HG03565 (cell line): ENCODE results near the gene CFAP45.

Experiments used
- ATAC-seq: cut with Tn5 transposase; IDR thresholded peaks from one replicate; pipeline ENCODE4 v1.9.1; 2021; ENCODE audit warnings: mild to moderate bottlenecking, moderate library complexity; ENCODE audit not compliant: unreplicated experiment

Gene CFAP45

DNA sequence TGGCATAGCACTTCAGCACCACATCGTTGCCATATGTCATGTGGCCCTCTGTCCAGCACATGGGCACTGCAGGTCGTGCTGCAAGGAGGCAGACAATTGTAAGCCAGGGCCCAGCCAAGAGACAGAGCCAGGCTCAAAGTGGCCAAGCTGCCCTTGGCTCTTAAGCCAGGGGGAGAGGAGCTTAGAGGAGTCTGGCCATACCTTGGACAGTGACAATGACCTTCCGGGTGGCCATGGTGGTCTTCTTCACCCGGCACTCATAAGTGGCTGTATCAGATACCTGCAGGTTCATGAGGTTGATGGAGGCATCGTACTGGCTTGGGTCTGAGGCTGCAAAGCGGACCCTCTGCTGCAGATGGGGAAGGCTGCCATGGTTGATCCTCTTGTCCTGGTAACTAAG lies 42.1 kb downstream of the CFAP45 start:
- ATAC-seq, result no peak

DNA sequence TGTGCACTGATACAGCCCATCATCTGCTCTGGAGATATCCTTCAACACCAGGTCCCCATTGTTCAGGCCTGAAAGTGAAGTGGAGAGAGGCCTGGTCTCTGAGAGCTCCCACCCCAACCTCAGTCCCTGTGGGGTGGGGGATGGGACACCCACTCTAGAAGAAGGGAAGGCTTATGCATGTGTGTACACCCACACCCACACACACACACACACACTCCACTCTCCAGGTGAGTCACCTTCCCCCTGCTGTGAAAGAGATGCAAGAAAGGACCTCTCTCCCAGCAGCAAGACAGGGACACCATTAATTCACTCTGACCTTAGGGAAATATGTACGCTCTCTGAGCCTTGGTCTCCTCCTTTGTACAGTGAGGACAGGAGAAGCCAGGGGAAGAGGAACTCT lies 43.4 kb downstream of the CFAP45 start:
- no peak for ATAC-seq

DNA sequence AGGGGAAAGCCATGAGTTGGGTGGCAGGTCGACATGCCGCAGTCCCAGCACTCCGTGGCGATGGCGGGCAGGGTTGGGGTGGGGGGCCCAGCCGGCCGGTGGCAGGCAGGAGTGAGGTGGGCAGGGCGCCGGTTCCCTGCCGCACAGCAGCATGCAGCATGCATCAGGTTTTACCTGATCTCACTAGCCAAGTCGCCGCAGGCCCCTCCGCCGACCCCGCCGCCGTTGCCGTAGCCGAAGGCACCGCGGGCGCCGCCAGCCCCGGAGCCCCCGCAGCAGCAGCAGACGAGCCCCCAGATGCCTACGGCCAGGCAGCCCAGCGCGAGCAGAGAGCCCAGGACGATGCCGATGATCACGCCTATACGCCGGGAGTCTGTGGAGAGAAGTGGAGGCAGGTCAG lies 44.3 kb downstream of the CFAP45 start:
- ATAC-seq, result no peak

DNA sequence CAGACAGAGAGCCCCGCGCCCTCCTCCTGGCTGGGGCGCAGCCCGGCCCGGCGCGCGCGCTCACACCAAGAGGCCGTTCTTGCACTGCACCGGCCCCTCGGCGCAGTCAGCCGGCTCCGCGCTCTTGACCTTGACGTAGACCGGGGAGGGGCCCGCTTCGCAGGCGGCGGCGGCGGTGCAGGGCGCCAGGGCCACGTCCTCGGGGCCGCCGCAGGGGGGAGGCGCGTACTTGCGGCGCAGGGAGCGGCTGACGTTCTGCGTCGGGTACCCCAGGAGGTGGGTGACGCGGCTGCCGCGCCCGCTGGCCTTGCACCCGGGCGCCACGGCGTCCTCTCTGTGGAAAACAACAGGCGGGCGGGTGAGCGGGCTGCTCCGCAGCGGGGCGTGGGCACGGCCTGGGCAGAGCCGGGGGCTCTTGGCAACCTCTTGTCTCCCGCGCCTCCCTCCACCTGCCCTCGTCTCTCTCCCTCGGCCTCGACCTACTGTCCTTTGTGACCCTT lies 45.2 kb downstream of the CFAP45 start:
- peak; percentile 72 for ATAC-seq

DNA sequence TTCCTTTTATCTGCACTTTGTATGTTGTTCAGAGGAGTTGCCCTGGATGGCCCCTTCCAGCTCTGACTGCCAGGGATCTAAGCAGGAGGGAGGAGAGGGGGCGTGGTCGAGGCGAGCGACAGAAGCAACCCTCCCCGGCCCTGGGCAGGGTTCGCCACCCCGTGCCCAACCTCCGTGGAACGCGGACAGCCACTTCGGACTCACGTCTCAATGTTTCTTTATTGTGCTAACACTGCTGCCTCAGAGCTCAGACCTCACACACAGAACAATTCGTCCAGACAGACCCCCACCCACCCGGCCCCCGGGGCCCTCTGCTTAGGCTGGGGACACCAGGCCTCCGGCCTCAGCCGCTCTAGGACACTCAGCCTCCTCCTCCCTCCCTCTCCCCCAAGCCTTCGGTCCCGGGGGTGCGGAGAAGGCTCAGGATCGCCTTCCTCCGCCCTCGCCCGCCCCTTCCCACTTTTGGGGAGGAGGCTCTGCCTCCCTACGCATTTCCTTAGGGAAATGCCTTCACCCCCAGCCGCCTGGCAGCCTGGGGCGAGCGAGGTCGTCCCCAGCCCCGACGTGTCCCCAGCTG lies 45.8 kb downstream of the CFAP45 start:
- ATAC-seq, result no peak

DNA sequence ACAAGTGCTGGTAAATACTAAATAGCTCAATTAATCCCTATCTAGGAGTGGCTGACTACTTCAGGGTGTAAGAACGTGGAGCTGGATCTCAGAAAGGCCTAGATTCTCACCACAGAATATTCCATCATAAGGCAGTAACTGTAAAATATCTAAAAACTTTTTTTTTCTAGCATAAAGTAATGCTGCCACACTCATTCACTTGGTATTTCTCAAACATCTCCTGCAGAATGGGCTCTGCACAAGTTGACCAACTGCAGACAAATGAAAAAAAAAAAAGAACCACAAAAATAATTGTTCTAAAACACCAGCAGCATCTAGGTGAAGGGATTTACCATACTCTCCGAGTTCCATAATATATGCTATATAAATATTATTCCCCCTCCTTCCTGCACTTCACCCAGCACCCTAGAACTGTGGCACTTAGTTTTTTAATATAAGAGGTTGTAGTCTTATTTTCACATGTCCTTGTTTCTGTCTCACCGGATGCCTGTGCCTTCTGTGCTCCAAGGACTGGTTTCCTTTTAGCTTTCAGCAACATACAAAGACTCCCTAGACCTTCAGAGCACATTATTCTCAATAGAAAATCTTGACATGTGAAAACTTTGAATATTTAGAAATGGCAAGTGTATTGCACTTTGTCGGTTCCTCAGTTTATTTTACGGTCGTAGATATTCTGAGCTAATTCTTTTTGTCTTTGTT lies 46.4 kb downstream of the CFAP45 start:
- no peak for ATAC-seq

DNA sequence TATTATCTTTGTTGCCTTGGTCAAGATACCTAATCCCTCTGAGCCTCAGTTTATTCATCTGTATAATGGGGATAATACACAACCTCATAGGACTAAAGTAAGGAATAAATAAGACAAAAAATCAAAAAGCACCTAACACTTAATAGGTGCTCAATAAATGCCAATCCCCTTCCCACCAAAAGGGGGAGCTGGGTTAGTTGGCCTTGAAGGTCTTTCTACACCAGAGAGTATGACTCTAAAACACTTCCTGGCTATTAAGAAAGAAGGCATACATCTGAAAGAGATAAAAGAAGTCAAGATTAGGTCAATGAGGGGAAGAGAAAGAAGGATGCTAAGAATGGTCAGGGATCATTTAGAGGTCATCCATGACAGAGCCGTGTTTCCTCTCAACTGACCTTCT lies 48.6 kb downstream of the CFAP45 start:
- no peak for ATAC-seq

DNA sequence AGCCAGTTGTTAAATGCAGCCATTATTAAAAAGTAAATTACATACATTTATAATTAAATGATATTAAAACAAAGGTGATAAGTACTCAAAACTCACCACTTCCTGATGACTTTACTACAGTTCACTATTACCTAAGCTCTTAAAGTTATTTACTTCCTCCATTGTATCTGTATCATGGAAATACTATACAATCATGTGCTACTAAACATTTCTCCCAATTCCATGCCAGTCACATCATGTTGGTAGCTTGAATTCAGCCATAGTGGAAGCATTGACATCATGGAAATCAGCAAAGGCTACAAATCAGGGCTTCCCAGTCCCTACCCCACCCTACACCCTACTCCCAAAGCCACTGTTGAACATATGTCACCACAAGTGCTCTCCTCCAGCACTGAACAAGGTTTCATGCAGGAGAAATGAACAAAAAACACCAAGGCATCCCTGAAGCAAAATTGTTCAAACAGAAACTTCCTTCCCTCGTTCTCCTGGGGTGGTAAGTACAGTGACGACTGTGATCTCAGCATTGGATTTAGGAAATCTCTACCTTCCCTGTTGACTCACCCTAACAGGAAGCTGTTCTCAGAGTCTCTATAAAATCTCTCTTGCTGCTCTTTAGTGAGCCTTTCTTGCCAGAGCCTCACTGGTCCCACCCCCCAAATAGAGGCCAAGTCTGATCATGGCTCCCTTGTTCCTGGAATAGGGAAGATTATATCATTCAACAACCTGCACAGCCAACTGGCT lies 50.2 kb downstream of the CFAP45 start:
- ATAC-seq, result no peak

DNA sequence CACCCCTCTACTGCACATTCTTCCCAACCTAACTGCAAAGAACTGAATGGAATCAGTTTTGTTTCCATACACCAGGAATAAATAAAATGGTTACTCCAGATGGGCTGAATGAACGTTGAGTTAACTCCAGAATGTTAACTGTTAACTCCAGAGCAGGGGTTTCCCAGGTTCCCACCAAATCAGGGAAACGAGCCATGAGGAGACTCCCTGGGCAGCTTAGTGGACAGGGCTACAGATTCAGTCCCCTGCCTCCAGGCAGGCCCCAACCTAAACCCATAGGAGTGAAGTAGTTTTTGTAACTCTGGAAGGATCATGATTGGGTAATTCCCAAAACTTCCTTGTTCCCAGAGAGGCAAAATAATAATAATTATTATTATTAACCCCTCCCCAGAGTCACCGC lies 51.6 kb downstream of the CFAP45 start:
- no peak for ATAC-seq

DNA sequence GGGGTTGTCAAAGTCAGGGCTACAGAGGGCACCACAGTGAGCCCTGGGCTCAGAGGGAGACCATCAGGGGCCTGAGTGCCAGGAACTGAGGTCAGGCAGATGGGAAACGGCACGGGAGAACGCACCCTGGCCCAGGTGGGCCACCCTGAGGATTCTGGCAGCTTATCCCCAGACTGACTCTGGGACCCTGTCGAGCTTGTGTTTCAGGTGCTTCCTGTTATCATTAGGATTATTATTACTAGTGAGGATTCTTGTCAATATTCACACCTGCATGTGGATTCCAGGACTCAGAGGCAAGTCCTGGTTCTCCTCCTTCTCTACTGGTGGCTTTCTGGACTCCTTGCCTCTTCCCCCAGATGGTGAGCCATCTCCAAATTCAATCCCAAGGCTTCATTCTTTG lies 52.7 kb downstream of the CFAP45 start:
- no peak for ATAC-seq

DNA sequence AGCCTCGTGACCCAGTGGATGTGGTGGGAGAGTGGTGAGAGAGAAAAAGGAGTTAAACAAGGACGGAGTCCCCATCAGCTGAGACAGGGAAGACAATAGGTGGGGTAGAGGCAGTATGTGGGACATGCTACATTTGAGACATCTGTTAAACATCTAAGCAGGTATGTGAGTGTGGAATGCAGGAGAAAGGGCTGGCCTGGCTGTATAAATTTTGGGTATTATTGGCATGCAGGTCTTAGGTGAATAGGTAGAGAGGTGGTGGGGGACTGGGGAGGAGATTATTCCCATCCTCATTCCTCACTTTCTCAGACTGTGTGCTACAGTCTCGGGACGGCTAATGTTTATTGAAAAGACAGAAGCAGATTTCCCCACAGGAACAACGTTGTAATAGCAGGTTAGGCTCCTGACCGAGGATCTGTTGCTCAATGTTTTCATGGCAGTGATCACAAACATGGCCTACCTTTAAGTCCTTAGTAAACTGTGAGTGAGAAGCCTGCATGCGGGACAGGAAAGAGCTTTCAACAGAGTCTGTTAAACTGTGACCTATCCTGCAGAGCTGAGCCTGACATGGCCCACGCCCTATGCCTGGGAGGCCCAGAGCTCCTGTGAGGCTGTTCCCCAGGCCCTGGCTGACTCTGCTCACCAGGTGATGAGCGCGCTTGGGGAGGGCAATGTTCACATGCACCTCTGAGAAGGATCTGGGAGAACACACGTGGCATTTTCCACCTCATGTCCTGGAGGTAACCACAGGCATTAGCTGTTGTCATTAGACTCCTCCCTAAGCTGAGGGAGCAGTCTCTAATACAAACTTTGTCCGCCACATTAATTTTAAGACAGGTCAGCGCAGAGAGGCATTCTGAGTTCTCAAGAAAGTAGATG lies 54.0 kb downstream of the CFAP45 start:
- ATAC-seq, result no peak

DNA sequence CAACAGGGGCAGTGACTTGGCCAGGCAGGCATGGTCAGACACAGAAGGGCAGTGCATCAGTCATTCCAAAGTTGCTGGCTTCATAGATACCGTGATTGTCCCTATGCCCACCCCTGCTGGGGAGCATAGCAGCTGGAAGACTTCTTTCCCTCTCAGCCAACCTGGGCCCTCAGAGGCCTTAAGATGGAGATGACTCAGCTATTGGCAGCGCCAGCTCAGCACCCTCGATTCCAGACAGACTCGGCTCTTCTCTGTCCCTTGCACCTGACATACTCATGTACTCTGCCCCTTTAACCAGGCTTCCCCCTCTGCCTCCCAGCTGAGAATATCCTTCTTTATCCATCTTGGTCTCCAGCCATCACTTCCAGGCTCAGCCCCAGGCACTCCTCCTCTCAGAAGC lies 56.5 kb downstream of the CFAP45 start:
- ATAC-seq, result no peak

DNA sequence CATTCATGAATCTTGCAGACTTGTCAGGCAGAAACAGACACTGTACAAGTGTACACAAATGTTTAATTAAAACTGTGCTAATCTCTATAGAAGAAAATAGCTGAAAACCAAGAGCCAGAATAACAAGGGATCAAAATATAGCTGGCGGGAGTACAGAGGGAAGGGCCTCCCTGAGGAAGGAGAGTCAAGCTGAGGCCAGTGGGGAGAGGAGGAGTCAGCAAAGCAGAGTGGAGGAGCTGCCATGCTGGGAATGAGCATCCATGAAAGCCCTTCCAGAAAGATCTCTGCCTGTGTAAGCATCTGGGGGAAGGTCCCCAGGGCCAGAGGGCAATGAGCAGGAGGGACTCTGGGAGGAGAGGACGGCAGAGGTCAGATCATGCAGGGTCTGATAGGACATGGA lies 58.2 kb downstream of the CFAP45 start:
- ATAC-seq, result no peak

DNA sequence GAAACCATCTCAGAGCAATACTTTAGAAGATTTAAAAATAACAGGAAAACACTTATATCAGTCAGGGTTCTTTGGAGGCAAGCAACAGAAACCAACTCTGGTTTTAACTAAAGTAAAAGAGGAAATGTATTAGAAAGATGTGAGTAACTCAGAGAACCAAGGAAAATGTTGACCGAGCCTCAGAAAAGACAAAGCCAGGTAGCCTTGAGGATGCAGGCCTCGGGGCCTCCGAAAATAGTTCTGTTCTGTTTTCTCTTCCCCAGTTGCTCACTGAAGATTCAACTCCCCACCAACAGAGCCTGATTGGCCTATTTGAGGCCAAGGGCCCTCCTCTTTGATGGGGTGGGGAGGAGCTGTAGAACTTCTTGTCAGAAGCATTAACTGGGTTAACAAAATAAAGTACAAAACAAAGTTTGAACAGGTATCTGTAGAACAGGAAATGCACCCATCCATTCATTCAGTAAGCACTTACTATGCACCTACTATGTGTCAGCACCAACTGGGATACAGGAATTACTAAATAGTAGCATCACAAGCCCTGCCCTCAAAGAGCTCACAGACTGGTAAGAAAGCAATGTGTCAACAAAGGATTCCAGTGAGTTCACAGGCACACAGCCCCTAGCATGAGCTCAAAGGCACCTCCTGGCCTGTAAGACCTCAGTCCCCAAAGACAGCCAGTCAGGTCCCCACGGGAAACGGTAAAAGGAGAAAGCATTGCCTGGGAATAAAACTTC lies 60.7 kb downstream of the CFAP45 start:
- peak; percentile 64 for ATAC-seq

DNA sequence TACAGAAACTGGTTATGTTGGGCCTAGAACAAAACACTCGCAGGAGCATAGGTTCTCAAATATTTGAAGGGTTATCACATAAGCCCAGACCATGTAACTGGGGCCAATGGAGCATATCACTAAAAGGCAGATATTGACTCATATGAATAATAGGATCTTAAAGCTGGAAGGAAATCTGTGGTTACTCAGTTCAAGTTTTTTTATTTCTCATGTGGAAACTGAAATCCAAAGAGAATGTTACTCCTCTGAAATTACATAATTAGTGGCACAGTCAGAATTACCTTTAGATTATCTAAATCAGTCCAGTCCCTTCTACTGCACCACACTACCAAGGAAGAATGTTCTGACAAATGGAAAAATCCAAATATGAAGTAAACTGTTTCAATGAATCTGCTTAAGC lies 61.2 kb downstream of the CFAP45 start:
- peak; percentile 60 for ATAC-seq

DNA sequence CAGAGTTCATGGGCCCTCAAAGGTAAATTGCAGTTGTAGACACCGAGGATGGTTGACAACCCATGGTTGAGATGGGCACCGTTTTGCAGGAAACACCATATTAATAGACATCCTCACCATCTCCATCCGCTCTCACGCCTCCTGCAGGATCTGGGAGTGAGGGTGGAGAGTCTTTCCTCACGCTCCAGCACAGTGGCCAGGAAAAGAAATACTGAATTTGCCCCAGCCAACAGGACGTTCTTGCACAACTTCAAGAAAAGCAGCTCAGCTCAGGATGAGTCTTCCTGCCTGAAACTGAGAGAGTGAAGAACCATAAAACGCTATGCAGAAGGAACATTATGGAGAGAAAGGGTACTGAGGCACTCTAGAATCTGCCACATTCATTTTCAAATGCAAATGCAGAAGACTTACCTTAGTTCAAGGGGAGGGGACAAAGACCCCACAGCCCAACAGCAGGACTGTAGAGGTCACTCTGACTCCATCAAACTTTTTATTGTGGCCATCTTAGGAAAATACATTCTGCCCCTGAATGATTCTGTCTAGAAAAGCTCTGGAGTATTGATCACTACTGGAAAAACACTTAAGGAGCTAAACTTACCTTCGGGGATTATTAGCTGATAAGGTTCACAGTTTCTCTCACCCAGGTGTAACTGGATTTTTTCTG lies 64.0 kb downstream of the CFAP45 start:
- no peak for ATAC-seq

DNA sequence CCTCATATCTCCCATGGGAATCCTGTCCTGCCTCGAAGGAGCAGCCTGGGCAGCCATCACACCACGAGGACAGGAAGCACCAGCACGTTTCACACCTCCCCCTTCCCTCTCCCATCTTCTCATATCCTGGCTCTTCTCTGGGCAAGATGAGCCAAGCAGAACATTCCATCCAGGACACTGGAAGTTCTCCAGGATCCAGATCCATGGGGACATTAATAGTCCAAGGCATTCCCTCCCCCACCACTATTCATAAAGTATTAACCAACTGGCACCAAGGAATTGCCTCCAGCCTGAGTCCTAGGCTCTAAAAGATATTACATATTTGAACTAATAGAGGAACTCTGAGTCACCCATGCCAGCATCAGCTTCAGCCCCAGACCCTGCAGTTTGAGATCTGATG lies 64.6 kb downstream of the CFAP45 start:
- ATAC-seq, result no peak

DNA sequence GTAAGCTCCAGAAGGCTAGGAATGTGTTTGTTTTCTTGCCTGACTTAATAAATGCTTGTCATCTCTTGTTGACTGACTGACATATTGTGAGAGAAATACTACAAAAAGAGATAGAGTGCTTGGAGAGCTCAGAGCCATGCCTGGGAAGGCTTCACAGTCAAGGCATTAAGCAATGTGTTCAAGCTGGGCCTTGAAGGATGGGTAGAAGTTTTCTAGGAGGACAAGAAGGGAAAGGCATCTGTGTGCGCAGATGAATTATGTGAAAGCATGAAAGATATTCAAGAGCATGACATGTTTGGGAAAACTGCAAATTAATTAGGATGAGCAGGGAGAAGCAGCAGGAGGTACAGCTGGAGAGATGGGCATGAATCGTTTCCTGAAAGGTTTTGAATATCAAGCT lies 67.7 kb downstream of the CFAP45 start:
- no peak for ATAC-seq

DNA sequence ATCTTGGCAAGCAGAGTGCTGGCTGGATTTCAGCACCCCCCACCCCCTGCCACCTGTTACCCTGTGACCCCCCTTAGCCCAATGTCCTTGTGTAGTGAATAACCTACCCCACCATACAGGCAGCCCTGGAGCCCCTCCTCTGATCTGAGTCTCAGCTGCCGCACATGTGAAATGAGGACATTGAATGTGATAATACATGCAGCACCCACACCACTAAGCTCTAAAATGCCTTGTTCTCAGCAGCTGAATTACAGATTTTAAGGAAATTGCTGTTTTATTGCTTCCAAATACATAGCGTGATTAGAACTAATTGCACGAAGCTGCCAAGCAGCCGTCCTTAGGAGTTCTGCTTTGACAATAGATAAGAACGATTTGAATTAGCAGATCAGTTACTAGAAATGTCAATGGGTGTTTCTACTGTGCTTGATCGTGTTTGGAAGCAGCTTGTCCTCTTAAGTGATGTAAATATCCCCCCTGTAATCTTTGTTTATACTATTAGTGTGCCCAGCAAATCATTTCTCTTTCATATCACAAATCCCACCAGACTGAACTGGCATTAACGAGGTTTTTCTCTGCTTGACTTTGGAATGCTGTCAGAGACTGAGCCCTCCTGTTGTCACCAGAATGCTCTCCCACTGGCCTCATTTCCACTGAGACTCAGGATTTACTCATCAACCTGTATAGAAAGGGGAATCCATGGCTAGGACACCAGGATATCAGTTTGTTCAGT lies 68.4 kb downstream of the CFAP45 start:
- no peak for ATAC-seq
